Peyer's patch (tissue), 4 donors: ENCODE measurements around the gene DEPP1.

Experiments
- POLR2A ChIP-seq, 2 donors: fragments of 450-650 bp; IDR thresholded peaks; one replicate each; pipeline ENCODE4 v1.5.1; 2017; ENCODE audit warnings: antibody characterized with exemption in 2 of 2, mild to moderate bottlenecking in 2 of 2, moderate library complexity in 2 of 2
- TF ChIP-seq, protein P1 (sequence below), 6 experiments: fragments of 450-650 bp in 4 of 6; fragments of 200-600 bp in 2 of 6; sonication (generic) in 1 of 6; IDR thresholded peaks; one replicate each; pipeline ENCODE4 v1.5.1; 2017 to 2019; ENCODE audit warnings: antibody characterized with exemption in 6 of 6, mild to moderate bottlenecking in 3 of 6, moderate library complexity in 1 of 6

DNA sequence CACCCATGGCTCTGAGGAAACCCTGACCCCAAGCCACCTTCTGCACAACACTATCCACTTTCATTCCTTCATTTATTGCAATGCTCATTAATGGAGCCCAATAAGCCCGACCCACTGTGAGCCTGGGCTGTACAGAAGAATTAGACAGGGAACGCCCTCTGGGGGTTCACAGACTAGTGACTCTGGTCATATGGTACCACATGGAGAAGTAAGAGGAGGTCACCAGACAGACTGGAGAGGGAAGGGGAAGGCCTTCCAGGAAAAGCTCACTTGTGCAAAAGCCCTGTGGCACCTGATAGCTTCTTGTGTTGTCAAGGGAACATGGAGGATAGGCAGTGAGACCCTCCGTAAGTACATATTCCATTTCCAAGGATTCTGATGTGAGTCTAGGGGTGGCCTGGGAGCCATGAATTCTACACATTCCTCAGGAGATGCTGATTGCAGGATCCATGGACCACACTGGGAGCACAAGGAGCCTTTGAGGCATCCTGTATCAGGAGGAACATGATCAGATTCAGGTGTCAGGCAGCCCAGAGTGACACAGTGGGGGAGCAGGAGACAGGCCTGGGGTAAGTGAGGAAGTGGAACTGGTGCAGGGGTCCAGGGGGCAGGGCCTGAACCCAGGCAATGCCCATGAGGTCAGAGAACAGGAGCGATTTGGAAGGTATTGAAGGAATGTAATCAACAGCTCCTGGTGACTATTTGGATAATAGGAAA is 47.5 kb downstream of the DEPP1 start:
- TF ChIP-seq, protein P1, sequence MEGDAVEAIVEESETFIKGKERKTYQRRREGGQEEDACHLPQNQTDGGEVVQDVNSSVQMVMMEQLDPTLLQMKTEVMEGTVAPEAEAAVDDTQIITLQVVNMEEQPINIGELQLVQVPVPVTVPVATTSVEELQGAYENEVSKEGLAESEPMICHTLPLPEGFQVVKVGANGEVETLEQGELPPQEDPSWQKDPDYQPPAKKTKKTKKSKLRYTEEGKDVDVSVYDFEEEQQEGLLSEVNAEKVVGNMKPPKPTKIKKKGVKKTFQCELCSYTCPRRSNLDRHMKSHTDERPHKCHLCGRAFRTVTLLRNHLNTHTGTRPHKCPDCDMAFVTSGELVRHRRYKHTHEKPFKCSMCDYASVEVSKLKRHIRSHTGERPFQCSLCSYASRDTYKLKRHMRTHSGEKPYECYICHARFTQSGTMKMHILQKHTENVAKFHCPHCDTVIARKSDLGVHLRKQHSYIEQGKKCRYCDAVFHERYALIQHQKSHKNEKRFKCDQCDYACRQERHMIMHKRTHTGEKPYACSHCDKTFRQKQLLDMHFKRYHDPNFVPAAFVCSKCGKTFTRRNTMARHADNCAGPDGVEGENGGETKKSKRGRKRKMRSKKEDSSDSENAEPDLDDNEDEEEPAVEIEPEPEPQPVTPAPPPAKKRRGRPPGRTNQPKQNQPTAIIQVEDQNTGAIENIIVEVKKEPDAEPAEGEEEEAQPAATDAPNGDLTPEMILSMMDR (IDR thresholded peaks at IDR 0.05) = no peak
- no peak for TF ChIP-seq POLR2A (IDR thresholded peaks at IDR 0.05)
